Measurements from ENCODE around the gene BTBD9.

BTBD9 gene

DNA sequence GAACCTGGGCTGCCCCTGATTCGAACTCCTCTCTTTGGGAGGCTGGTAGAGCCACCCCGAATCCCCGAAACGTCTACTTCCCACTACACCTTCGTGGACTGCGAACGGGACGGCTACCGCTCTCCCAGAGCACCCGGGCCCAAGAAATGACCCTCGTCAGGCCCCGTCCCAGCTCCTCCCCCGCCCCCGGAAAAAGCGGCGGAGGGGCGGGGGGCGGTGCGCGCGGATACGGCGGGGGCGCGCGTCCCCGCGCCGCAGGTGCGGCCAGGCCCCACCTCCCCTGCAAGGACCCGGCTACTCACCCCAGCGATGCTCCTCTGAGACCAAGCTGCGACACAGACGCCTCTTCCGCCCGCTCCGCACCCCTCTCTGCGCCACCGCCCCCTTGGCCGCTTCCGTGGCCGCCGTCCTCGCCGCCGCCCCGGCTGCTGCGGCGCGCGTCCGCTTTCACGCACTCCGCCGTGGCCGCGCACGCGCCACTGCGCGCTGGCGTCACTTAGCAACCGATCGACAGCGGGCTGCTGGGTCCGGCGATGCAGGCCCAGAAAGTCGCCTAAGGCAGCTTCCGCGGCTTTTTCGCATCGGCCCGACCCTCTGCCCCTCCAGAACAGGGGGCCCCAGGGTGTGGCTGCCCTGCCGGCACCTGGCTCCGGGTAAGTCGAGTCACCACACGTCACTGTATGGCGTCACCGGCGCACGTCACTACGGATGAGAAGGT, at the start of gene BTBD9:
Gene BTBD9, minus strand, starts transcription at position 432 of the 718 bp plus-strand sequence.
- DNase-seq, result peak in 54 of 56 donors; percentile 16 to 92 (median 82)

DNA sequence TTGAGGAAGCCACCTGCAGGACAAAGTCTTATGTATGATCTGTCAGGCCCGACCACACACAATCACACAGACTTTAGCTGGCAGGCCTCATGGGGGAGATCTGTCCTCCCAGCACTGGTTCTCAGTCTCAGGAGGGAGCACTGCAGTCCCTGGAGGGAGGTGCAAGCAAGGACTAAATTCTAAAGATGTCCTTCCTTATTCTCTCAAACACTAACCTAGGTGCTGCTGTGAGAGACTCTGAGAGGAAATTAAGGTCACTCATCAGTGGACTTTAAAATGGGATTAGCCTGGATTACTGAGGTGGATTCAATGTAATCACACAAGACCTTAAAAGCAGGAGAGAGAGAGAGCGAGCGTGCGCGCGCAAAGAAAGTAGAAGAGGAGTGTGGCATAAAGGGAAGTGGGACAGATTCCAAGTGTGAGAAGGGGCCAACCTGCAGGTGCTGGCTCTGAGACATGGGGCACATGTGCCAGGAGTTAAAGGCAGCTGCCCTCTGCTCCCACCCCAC, 48.9 kb upstream of the BTBD9 start:
- DNase-seq, result peak in 2 of 56 donors; percentile 2 to 10

DNA sequence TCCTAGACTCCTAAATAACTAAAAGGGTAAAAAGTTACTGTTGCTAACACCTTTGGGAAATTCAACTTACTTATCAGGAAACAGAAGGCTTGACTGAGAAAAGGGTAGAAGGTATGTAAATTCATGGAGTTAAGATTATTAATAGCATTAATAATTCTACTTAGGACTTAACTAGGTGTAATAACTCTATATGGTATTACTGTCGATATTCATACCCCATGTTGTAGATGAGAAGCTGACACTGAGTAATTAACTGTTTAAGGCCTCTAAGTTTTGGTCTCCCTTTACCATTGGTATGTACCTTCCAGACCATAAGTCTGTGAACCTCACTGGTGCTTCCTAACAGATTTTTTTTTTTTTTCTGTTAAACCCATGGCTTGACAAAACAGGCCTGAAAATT, 47.8 kb upstream of the BTBD9 start:
- no peak for DNase-seq

DNA sequence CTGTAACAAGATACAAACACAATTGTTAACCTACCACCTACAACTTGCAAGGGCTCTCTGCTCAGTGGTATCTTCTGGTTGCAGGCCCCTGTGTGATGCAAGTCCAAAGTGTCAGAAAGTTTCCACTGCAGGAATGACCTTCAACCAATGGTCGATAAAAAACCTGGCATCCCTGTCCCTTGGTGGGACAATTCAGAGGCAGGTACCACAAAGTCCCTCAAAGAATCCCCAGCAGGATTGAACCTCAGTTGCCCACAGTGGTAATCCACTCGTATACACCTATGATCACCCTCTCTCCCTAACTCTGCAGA, 47.3 kb upstream of the BTBD9 start:
- DNase-seq, result no peak

DNA sequence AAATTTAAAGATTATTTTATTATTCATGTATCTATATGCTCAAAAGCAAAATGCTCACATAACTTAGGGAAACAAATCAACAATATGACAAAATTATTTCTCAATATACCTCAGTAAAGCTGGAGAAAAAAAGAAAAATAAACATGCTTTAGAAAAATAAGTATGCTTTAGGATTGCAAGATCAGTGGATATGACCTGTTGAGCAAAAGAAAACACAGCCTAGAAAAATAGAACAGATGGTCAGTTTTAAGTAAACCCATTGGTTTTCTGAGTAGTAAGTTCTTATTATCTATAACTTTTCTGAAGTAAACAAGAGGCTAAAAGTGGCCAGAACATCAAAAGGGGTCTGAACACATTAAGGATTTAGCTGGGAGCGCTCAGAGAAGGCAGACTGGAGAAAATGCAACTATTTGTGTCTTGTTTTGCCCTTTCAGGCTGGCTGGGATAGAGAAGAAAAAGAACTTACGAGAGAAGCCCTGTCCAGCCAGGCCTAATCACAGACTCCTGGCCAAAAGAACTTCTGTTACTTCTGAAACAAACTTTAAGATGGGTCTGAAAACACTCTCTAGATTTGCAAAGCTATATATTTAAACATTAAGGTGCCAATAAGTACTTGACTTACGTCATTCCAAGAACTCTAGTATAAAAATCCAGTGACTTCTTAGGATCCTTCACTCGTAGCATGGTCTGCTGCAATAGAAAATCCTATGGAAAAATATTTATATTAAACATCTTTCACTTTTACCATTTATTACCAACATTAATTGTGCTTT, 46.7 kb upstream of the BTBD9 start:
- no peak for DNase-seq

DNA sequence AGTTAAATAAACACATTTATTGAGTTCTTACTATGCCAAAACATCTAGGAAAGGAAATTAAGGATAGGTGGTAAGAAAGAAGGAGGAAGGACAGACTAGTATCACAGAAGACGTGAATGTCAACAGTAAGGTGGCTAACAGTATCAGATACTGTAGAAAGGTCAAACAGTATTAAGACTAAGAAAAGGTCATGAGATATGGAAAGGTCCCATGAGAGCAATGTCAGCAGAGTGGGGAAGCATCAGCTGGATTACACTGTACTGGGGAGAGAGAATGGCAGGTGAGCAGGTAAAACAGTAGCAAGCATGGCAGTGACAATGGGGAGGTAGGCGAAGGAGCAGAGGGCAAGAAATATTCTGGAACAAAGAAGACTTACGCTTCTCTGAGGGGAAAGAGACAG, 45.2 kb upstream of the BTBD9 start:
- no peak for DNase-seq

DNA sequence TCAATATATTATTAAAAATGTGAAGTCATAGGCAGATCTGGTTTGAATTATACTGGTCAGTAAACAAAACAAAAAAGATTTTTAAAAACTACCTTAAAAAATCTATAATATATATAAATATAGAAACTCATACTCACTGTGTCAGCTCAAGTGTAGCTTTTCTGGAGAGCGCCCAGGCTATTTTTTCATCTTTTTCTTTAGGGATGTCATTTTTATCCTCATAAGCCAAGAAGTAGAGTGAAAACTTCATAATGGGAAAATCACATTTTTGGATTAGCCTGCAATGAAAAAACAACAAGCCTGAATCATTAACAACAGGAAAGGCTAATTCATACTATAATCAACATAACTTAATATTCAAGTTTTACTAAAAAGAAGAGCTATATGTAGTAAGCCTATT, 44.5 kb upstream of the BTBD9 start:
- DNase-seq, result no peak

DNA sequence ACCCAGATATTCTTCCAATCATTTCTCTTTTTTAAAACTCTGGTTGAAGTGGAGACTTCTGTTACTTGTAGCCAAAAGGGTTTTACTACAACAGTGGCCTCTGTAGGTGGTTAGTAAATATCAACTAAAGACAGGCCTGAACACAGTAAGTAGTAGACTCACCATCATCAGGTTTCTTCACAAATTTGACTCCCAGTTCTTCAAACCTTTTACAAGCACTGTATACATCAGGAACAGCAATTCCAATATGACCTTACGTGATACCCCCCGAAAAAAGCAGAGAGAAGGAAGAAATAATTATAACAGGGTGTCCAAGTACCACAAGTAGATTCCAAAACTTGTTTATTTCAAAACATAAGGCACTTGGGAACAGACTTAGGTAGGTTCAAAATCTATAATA, 42.1 kb upstream of the BTBD9 start:
- DNase-seq, result no peak

DNA sequence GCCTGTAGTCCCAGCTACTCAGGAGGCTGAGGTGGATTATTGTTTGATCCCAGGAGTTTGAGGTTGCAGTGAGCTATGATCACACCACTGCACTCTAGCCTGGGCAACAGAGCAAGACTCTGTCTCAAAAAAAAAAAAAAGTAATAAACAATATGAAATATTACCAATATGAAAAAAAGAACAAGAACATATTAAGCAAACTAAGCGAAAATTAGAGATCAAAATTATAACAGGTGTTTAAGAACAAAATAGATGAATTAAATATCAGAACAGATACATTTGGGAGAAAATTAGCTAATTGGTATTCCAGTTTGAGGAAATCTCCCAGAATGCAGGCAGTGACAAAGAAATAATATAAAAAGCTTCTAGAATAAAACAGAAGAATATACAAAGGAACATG, 39.9 kb upstream of the BTBD9 start:
- no peak for DNase-seq

DNA sequence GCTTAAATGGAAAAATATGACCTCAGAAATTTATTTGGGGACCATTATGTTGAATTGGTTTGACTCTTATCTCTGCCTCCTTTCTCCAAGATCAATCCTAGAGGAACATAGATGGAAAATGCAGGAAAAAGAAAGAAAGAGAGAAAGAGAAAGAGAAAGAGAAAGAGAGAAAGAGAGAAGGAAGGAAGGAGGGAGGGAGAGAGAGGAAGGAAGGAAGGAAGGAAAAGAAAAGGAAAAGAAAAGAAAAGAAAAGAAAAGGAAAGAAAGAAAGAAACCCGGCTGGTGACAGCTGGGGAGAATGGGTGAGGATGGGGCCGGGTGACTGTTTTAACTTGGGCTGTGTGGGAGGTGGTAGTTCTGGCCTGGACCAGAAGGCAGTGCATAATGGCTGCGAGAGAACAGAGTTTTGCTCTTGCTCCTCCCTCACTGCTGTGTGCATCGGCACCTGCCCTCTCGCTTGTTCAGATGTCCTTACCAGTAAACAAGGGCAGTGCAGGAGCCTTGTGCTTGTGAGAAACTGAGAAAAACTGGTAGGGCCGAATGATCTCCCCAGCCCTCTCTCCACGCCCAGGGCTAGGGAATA, 38.5 kb upstream of the BTBD9 start:
- no peak for DNase-seq

DNA sequence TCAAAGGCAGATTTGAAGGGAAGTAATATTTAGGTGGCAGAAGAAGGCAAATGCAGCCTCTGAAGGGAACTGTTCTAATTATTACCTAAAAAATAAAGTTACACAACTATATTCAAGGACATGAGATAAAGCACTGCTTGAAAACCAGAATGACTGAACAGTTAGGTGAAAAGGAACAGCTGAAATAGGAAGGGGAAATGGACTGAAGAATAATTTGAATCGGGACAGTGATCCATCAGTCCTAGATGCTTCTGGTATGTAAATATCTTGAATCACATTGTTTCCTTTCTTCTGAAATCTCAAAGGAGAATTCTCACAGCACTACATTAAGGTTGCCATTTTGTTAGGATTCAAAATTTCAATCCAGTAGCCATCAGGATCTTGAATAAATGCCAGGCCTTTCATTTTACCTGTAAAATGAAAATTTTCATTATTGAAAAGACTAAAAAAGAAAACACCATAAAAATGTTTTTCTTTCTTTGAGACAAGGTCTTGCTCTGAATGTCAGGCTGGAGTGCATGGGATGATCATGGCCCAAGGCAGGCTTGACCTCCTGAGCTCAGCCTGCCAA, 37.3 kb upstream of the BTBD9 start:
- no peak for DNase-seq

DNA sequence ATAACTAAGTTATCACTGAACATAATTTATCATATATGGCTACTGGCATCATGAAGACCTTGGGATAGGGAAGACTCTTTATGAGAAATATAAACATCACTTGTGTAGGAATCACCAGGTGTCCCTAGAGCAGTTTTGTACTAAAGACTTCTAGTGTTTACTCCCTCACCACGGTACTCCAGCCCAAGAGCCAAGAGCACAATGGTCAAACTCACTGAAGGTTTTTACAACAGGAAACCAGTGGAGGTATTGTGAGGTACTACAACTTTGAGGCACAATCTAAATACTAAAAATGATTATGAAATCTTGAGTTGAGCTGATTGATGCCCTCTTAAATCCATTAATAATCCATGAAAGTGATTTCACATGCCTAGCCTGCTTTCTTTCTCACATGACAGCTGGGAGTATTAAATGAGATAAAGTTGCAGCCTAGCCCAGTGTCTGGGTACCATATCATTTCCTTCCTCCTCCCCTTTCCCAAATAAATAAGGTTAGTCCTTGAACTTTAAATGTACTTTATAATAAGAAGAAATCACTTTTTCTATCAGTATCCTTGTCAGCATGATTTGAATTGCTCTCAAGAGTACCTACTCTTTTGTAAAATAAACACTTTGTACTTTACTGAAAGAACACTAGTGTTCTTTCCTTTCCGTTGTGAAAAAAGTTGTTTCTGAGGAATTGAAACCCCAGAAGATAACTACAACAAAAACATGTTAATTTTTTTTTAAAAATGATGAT, 36.7 kb upstream of the BTBD9 start:
- DNase-seq, result no peak

DNA sequence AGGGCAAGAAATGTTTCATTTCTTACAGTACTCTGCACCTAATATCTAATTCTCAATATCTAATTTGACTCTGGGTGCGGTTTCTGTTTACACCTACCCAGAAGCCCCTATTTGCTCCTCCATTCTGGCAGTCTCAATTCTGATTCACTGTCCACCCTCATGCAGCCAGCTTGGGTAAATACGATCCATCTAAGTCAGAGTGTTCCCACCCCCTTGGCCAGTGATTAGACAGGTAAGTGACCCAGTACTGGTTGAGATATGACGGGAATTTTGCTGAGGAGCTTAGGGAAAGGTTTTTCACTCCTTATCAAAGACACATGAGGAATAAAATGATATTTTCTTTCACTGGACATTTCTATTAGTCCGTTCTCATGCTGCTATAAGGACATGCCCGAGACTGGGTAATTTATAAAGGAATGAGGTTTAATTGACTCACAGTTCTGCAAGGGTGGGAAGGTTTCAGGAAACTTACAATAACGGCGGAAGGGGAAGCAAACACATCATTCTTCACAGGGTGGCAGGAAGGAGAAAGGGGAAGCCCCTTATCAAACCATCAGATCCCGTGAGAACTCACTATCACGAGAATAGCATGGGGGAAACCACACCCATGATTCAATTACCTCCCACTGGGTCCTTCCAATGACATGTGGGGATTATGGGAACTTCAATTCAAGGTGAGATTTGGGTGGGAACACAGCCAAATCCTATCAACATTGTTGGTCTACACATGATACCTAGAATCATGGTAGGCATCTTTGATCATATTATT, 33.9 kb upstream of the BTBD9 start:
- no peak for DNase-seq

DNA sequence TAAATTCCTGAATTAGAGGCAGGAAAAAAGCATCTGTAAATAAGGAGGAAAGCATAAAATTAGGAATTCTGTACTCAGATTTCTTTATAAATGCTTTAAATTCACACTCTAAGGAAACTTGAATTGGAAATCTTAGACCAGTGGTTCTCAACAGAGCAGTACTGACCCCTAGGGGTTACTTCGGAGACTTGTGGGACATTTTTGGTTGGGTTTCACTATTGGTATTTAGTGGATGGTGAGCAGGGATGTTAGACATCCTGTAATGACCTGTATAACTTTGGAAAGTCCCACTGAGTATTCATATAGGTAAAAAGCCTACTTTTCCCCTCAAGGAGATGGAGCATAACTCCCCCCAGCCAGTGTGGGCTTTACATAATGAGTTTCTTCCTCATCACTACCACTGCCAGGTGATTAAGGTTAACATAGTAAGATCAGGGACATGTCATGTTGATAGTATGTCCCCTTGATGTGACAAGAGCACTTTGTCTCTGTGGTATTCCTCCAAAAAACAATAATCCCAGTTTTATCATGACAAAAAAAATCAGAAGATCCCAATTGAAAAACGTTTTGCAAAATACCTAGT, 32.2 kb upstream of the BTBD9 start:
- peak in 2 of 56 donors; percentile 4 to 10 for DNase-seq

DNA sequence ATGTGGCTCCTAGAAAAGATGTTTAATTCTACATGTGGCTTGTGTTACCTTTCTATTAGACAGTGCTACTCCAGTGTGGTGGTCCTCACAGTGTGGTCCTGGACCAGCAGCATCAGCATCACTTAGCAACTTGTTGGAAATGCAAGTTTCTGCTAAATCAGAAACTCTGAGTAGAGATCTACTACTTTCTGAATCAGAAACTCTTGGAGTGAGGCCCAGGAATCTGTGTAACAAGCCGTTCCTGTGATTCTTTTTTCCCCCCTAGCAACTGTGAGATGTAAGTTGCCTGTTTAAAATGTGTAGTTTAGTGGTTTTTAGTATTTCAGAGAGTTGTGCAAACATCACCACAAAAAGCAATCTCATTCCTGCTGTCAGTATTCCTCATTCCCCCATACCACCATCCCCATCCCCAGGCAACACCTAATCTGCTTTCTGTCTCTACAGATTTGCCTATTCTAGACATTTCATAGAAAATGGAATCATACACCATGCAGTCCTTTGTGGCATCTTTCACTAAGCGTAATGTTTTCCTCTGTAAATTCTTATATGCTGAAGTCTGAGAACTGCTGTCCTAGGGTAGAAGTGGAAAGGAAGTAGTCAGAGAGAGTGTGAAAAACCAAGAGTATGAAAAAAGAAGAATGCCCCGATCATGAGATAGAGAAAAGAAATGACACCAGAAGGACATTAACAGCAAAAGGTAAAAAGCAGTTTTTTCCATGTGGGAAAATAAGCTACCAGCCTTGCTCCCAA, 18.9 kb upstream of the BTBD9 start:
- no peak for DNase-seq

DNA sequence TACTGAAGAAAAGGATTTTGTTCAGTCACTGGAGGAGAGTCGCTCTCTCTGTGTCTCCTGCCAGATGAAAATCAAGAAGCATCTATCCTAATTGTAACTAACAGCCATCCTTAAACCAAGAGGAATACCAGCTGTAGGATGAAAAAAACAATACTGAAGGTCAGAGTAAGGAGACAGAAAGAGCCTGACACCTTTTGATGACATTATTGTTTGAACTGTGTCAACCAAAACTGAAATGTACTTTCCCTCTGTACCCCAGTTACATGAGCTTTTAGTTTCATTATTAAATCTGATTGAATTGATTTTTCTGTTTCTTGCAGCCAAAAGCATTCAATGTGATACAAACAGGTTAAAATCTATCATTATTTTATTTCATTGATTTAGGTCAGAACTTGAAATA, 17.2 kb upstream of the BTBD9 start:
- no peak for DNase-seq

DNA sequence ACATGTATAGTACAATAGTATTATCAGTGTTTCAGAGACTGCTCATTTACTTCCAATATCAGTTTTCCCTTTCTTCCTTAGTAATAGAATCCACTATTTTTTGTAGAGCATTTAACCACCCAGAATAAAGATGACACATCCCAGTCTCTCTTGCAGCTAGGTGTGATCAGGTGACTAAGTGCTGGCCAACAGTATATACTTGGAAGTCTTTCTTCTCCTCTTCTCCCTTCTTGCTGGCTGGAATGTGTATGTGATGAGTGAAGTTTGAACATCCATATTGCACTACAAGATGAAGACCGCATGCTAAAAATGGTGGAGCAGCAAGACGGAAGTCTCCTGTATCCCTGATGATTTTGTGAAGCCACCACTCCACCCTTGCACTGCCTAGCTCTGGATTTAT, 14.5 kb upstream of the BTBD9 start:
- DNase-seq, result no peak

DNA sequence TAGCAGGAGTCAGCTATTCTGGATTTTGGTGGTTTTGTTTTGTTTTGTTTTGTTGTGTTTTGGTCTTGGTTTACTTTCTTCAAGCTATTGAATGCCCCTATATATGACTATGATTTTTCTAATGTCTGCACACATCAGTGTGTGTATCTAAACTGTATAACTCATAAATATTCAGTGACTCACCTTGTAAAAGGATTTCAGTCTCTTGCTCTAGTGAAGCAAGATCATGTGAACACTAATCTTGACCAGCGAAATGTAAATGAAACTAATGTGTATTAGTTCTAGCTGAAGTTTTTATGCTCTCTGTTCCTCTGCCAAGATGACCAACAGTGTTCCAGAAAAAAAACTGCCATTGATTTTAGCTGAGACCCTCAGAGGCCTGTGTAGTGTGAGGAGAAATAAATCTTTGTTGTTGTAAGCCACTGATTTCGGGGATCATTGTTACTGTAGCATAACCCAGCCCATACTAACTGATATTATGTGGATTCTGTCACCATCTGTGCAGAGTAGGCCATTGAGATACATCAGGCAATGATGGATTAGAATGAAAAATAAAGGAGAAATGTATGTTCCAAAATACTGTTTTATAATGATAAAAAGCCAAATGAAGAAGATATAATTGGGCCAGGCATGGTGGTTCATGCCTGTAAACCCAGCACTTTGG, 11.5 kb upstream of the BTBD9 start:
- DNase-seq, result no peak

DNA sequence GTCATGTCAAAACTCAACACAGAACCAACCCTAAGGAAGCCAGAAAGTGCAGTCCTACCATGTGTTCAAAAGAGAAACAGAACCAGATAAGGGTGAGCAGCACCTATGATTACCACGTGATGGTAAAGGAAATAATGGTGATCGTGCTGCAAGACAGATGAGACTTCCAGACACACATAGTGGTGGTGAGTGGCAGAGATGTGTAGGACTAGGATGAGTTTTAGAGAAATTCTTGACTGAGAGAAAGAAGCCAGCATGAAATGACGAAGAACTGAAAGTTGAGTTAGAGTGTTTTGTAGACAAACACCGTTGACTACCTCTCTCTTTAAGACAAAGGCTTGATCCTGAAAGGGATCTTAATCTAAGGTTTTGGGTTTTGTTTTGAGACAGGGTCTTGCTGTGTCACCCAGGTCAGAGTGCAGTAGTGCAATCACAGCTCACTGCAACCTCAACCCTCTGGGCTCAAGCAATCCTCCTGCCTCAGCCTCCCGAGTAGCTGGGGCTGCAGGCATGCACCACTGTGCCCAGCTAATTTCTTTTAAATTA, 10.6 kb upstream of the BTBD9 start:
- no peak for DNase-seq

All from nucleus accumbens (tissue), 56 donors.